Adrenal gland (tissue), 5 donors: ENCODE data around the gene POTEI.
"Not testable (repeated sequence)": the region's sequence is repeated elsewhere in the genome, so short reads cannot be mapped to it uniquely, and the experiment has no call there.

Source experiments
- CTCF ChIP-seq, 6 experiments: fragments of 450-650 bp in 4 of 6; fragments of 200-600 bp in 2 of 6; sonication (generic) in 1 of 6; IDR thresholded peaks; 1 replicate in 5 of 6; 2 replicates in 1 of 6; pipeline versions ENCODE4 v1.5.1 to v1.8.0; 2016 to 2021; ENCODE audit warnings: antibody characterized with exemption in 6 of 6, mild to moderate bottlenecking in 2 of 6, moderate library complexity in 1 of 6
- POLR2A ChIP-seq, 2 donors: fragments of 450-650 bp; IDR thresholded peaks; one replicate each; pipeline ENCODE4 v1.6.1; 2017; ENCODE audit warnings: antibody characterized with exemption in 2 of 2, mild to moderate bottlenecking in 2 of 2, moderate library complexity in 1 of 2
- donor health status: DM: no; HTN: no; CAD: no.

GRCh38 chr2:130520992-130521391, 11.9 kb upstream of the POTEI start, which contains the start of gene CFC1B:
- TF ChIP-seq CTCF, POLR2A (IDR thresholded peaks at IDR 0.05): not testable (repeated sequence)
